Panc1 (cell line): ENCODE data around the gene NPRL2. TPM values are rescaled to one million over a fixed set of nuclear protein-coding genes. Genes with fewer than 3 reads are reported as not detected.

Experiments
- ATAC-seq: fragments of 200-7000 bp; cut with Tn5 transposase; 2 replicates; pipeline ENCODE4 v1.9.1; 2020; ENCODE audit warnings: mild to moderate bottlenecking, moderate library complexity
- BruUV-seq: library from RNA; stranded (reverse); fragments of 400-500 nt; replicated peaks from 2 replicates; lab custom pipeline; 2021; lab: Mats Ljungman, UMichigan
- CTCF ChIA-PET: fragments of 300-600 bp; sonication (Branson Sonifier 250); formaldehyde crosslinking; loops from one replicate; lab custom pipeline; 2022; ENCODE audit warnings: antibody characterized with exemption; lab: Charles Lee
- POLR2A ChIA-PET: fragments of 300-600 bp; sonication (Branson Sonifier 250); formaldehyde crosslinking; loops from one replicate; lab custom pipeline; 2022; ENCODE audit warnings: antibody characterized with exemption; lab: Charles Lee
- DNase-seq: peaks from one replicate; pipeline ENCODE4 v3.0.0-alpha.2; 2010; ENCODE audit warnings: low read depth, low spot score
- H3K27ac ChIP-seq: 2 replicates; pipeline ENCODE4 v1.5.1; 2011; ENCODE audit warnings: mild to moderate bottlenecking, low read length, inconsistent platforms
- H3K27me3 ChIP-seq: fragments of 200-500 bp; sonication (Bioruptor generic); 2 replicates; pipeline ENCODE4 v1.6.0; 2014; ENCODE audit warnings: low read length, inconsistent platforms; ENCODE audit not compliant: control insufficient read depth, insufficient read depth
- H3K36me3 ChIP-seq: fragments of 200-500 bp; sonication (Bioruptor generic); 2 replicates; pipeline ENCODE4 v1.5.1; 2014; ENCODE audit warnings: inconsistent platforms, mild to moderate bottlenecking, low read length, moderate library complexity; ENCODE audit not compliant: control insufficient read depth, insufficient read depth
- H3K4me1 ChIP-seq: 2 replicates; pipeline ENCODE4 v1.5.1; 2011; ENCODE audit warnings: inconsistent platforms, mild to moderate bottlenecking, low read length, moderate library complexity; ENCODE audit not compliant: control insufficient read depth, insufficient read depth
- H3K4me3 ChIP-seq, 2 experiments: 2 replicates each; pipeline ENCODE4 v1.5.1; 2011 to 2012; ENCODE audit warnings: low read depth in 2 of 2, low read length in 2 of 2, mild to moderate bottlenecking in 2 of 2, inconsistent platforms in 1 of 2, moderate library complexity in 1 of 2
- H3K9me3 ChIP-seq: fragments of 200-500 bp; sonication (Bioruptor generic); 2 replicates; pipeline ENCODE4 v1.5.1; 2014; ENCODE audit warnings: low read depth, mild to moderate bottlenecking, inconsistent platforms, low read length, moderate library complexity; ENCODE audit not compliant: control insufficient read depth, insufficient read depth
- POLR2AphosphoS5 ChIP-seq: IDR thresholded peaks from 2 replicates; pipeline ENCODE4 v1.6.1; 2012; ENCODE audit warnings: mild to moderate bottlenecking, low read depth, low read length, moderate library complexity
- REST ChIP-seq, 2 experiments: IDR thresholded peaks; 2 replicates each; pipeline ENCODE4 v1.6.1; 2011 to 2012; ENCODE audit warnings: low read depth in 2 of 2, control low read depth in 1 of 2, low read length in 1 of 2, mild to moderate bottlenecking in 1 of 2, moderate library complexity in 1 of 2; ENCODE audit not compliant: insufficient read depth in 1 of 2
- SIN3A ChIP-seq: IDR thresholded peaks from 2 replicates; pipeline ENCODE4 v1.6.1; 2012; ENCODE audit warnings: low read depth, mild to moderate bottlenecking, low read length, moderate library complexity, borderline replicate concordance; ENCODE audit not compliant: insufficient read depth
- TCF7L2 ChIP-seq: IDR thresholded peaks from 2 replicates; pipeline ENCODE4 v1.6.1; 2011; ENCODE audit warnings: mild to moderate bottlenecking, low read depth, low read length, inconsistent platforms
- in situ Hi-C: cut with HindIII; loops from 2 replicates; pipeline ENCODE4 v1.10.0; 2016; ENCODE audit warnings: low sequenced_read_pairs, low pct_unique_long_range_greater_than_20kb
- intact Hi-C: fragments of 100-400 bp; cut with micrococcal nuclease; formaldehyde crosslinking; loops from one replicate; pipeline ENCODE4 v1.10.0; 2022; ENCODE audit not compliant: unreplicated experiment
- total RNA-seq: library from RNA; stranded (reverse); gene quantifications from one replicate; pipeline ENCODE4 v1.2.1, GENCODE V29; 2021; ENCODE audit not compliant: unreplicated experiment
- TF ChIP-seq, protein P1 (sequence below): fragments of 450-650 bp; IDR thresholded peaks from 2 replicates; pipeline ENCODE4 v1.5.1; 2017; ENCODE audit warnings: mild to moderate bottlenecking

The NPRL2 gene
- total RNA-seq, 1 experiment from 2014 or later: 14.6 TPM

DNA sequence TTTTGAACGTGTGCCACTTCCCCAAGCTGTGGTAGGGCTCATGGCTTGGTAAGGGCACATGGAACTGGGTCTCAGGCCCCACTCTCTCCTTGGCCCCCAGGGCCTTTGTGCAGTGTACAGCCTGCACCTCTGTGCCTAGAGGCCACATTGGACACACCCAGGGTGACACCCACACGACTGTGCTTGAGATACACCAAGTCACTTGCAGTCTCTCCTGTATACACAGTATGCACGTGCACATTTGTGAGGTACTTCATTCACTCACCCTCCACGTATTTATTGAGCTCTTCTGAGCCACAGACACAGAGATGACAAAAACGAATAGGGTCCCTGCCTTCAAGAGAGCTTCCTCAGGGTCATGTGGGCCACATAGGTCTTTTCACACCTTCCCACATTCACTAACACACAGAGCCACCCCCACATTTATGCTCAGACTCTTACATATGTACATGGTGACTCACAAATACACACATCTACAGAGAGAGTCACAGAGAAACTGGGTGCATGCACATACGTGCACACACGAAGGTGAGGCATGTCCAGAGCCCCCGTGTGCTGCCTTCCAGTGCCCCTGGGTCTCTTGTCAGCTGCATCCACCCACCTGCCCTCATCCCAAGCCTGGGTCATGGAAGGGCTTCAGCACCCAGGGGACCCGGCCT, 18.6 kb upstream of the NPRL2 start:
- TF ChIP-seq REST (IDR thresholded peaks at IDR 0.05; ENCODE audit: insufficient read depth in 1 of 2, low read depth in 2 of 2, low read length in 1 of 2): no peak
- TF ChIP-seq TCF7L2: no peak
- TF ChIP-seq, protein P1, sequence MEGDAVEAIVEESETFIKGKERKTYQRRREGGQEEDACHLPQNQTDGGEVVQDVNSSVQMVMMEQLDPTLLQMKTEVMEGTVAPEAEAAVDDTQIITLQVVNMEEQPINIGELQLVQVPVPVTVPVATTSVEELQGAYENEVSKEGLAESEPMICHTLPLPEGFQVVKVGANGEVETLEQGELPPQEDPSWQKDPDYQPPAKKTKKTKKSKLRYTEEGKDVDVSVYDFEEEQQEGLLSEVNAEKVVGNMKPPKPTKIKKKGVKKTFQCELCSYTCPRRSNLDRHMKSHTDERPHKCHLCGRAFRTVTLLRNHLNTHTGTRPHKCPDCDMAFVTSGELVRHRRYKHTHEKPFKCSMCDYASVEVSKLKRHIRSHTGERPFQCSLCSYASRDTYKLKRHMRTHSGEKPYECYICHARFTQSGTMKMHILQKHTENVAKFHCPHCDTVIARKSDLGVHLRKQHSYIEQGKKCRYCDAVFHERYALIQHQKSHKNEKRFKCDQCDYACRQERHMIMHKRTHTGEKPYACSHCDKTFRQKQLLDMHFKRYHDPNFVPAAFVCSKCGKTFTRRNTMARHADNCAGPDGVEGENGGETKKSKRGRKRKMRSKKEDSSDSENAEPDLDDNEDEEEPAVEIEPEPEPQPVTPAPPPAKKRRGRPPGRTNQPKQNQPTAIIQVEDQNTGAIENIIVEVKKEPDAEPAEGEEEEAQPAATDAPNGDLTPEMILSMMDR: no peak
- no peak for TF ChIP-seq POLR2AphosphoS5
- TF ChIP-seq SIN3A: no peak
- no TSS peak for BruUV-seq
- no peaks in the 10 kb centered on the region; the same call in 1 of the 2 replicates for H3K4me1 ChIP-seq
- in situ Hi-C loops (no loop called here), intact Hi-C loops (no loop called here)
- no peak overlapping the region for H3K27ac ChIP-seq
- POLR2A ChIA-PET: no interaction called here
- H3K9me3 ChIP-seq: no peaks in the 10 kb centered on the region
- no peak for DNase-seq
- H3K27me3 ChIP-seq: no peaks in the 10 kb centered on the region
- CTCF ChIA-PET: interaction anchor here (0.6 kb wide), 1 partner anchor 66 kb away, joined by 4 read pairs; no protein-coding TSS in a partner anchor
- no peaks in the 10 kb centered on the region for H3K36me3 ChIP-seq
- ATAC-seq: no peak
- H3K4me3 ChIP-seq: no peak overlapping the region

- DNase-seq (no peak), ATAC-seq (no peak)
- Histone ChIP-seq H3K4me1 (no peaks in the 10 kb centered on the region), H3K9me3 (no peaks in the 10 kb centered on the region), H3K27me3 (no peaks in the 10 kb centered on the region), H3K4me3 (peak overlapping the region in 1 of 2 experiments; percentile 58; a peak in 2 of 4 replicates), H3K36me3 (no peaks in the 10 kb centered on the region), H3K27ac (no peak overlapping the region)
- intact Hi-C loops: no loop called here
- CTCF ChIA-PET: no interaction called here
- TF ChIP-seq, protein P1: no peak
- TF ChIP-seq SIN3A: no peak
- TF ChIP-seq REST (IDR thresholded peaks at IDR 0.05; ENCODE audit: insufficient read depth in 1 of 2, low read depth in 2 of 2, low read length in 1 of 2): no peak
- TF ChIP-seq POLR2AphosphoS5: no peak
- no peak for TF ChIP-seq TCF7L2
- in situ Hi-C loops: no loop called here
- POLR2A ChIA-PET: no interaction called here
- no TSS peak for BruUV-seq
These were observed 15.3 kb upstream of the NPRL2 start for GRCh38 chr3:50365842-50366220.
